B cell (primary cell): Measurements from ENCODE around the gene NAPA.

Experiments
- CTCF ChIP-seq: fragments of 200-600 bp; IDR thresholded peaks from one replicate; pipeline ENCODE4 v1.8.0; 2022; ENCODE audit warnings: antibody characterized with exemption, mild to moderate bottlenecking
- EZH2 ChIP-seq: IDR thresholded peaks from 2 replicates; pipeline ENCODE4 v1.6.1; 2012; ENCODE audit warnings: borderline replicate concordance, low read depth, mild to moderate bottlenecking, moderate library complexity, low read length; ENCODE audit not compliant: insufficient read depth, poor library complexity, severe bottlenecking

GRCh38 chr19:47511128-47511517 is 3.7 kb downstream of the NAPA start:
- TF ChIP-seq CTCF (no peak), EZH2 (no peak)
